ENCODE data around the gene PRG2.
A peak's percentile ranks its signal among the peaks of the same experiment; 100 is the strongest.

The PRG2 gene, protein sequence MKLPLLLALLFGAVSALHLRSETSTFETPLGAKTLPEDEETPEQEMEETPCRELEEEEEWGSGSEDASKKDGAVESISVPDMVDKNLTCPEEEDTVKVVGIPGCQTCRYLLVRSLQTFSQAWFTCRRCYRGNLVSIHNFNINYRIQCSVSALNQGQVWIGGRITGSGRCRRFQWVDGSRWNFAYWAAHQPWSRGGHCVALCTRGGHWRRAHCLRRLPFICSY

DNA sequence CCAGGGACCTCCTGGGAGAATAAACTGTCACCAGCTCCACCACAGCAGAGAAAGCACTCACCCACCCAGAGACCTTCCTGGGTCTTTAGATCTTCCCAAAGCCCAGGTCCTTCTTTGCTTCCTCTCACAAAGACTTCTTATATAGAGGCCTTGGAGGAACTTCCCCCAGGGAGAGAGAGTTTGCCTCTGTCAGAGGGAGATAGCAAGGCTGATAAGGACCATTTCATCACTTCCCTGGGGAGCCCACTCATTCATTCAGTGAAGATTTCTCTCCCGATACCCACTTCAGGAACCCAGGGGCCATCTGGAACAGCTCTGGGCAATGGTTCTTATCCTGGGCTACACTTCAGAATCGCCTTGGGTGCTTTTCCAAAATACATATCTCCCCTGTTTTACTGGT, at the start of gene PRG2:
Gene PRG2, minus strand, starts transcription at position 116 of the 400 bp plus-strand sequence. CDS start 706 bp downstream, outside the sequence.
- DNase-seq (ENCODE audit: low spot score), result no peak

GRCh38 chr11:57439786-57440185, 49.3 kb upstream of the PRG2 start:
- no peak for DNase-seq (ENCODE audit: low spot score)

GRCh38 chr11:57438345-57439285, 48.2 kb upstream of the PRG2 start:
- DNase-seq (ENCODE audit: low spot score), result no peak

DNA sequence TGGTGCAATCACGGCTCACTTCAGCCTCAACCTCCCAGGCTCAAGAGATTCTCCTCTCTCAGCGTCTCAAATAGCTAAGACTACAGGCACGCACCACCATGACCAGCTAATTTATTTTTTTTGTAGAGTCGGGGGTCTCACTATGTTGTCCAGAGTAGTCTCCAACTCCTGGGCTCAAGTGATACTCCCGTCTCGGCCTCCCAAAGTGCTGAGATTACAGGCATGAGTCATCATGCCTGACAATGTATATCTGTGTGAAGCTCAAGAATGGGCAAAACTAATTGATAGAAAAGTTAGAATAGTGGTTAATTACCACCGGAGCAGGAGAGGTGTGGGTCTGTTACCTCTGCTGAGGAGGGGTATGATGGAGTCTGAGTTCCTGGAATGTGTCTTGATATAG, 45.6 kb upstream of the PRG2 start:
- no peak for DNase-seq (ENCODE audit: low spot score)

- DNase-seq (ENCODE audit: low spot score), result no peak
These were observed 44.4 kb upstream of the PRG2 start for GRCh38 chr11:57434640-57435546.

DNA sequence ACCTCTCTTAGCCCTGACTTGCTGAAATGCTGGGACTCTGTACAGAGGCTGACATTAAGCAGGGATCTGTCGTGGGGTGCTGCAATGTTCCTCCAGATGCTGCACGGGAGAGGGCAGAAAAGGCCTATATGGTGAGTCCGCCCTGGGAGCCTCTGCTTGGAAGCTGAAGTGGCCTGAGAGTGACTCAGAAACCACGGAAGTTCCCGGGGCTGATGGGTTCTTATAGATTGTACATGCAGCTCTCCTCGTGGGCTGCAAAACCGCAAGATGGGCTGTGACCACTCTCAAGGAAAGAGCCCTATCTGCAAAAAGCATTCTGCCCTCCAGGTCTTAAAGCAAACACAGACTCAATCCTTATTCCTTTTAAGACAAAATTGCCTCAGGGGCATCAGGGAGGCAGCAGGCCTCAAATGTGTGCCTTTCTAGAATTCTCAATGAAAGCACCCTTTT, 42.3 kb upstream of the PRG2 start:
- DNase-seq (ENCODE audit: low spot score), result no peak

DNA sequence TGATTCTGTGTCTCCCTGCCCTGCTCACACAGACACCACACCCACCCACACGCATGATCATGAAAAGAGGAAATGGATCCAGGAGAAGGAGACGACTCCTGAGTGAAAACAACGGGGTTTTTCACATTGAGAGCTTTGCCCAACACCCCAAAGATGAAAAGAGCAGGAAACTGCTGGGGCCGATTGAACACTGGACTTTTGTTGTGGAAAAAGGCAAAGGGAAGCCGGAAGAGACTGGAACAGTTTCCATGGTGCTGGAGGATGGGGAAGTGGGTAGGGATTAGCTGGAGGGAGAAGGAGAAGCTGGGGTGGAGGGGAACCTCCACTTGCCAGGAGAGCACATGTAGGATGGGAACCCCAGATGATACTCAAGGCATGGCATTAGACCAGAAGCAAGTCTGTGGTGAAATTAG, 41.7 kb upstream of the PRG2 start:
- DNase-seq (ENCODE audit: low spot score), result no peak

DNA sequence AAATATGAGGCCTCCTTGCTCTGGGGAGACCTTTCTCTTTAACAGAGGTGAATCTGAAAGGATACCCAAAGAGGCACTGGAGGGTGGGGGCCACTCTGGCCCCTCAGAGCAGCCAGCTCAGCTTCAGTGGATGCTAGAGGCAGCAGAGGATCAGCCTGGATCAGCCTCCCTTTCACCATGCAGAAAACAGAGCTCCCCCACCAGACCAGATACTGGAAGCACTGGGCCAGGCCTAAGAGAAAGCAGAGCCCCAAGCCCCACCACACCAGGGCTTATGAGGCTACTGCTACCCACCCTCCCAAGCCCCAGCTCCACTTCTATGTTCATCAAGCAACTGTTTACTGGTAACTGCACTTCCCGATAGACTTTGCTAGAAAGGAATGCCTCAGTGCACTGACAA, 40.5 kb upstream of the PRG2 start:
- DNase-seq (ENCODE audit: low spot score), result no peak

DNA sequence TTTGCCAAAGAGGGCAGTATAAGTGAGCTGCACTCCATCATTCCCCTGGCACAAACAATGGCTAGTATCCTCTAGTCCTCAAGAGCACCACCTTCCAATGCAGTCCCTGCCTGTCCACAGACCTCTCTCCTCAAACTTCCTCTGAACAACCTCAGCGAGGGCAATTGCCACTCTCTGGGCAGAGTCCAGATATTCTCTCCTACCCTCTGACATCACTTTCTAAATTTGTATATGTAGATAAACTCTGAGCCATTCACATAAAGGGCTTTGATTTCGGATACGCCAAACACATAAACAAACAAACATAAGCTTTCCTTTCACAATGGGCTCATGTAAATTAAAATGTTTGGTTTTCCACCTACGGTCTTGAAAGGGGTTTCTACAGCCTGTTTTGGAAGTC, 39.5 kb upstream of the PRG2 start:
- no peak for DNase-seq (ENCODE audit: low spot score)

DNA sequence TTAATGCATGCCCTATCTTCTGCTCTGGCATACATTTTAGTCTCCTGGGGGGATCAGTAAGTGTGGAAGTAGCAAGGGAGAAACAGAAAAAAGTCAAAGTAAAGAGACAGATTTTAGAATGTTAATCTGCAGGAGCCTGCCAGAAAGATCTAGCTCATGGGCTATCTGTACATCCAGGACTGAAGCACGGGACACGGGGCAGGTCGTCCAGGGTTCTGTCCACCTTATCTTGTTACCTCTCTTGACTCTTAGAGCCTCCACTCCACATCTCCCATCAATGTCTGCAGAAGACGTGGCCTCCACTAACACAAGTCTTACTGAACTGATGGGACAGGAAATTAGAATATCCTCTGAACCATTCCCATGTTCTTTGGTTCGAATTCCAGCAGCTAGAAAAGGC, 38.2 kb upstream of the PRG2 start:
- DNase-seq (ENCODE audit: low spot score), result no peak

GRCh38 chr11:57427727-57428082, 37.3 kb upstream of the PRG2 start:
- DNase-seq (ENCODE audit: low spot score), result no peak

- peak; percentile 55 for DNase-seq (ENCODE audit: low spot score)
These were observed 36.7 kb upstream of the PRG2 start, which contains the start of gene SLC43A3 for GRCh38 chr11:57426929-57427726. Gene SLC43A3 (minus strand): TSS chr11:57427121. CDS start chr11:57426172, 949 bp downstream.

- no peak for DNase-seq (ENCODE audit: low spot score)
These were observed 36.0 kb upstream of the PRG2 start for GRCh38 chr11:57426439-57426928.

DNA sequence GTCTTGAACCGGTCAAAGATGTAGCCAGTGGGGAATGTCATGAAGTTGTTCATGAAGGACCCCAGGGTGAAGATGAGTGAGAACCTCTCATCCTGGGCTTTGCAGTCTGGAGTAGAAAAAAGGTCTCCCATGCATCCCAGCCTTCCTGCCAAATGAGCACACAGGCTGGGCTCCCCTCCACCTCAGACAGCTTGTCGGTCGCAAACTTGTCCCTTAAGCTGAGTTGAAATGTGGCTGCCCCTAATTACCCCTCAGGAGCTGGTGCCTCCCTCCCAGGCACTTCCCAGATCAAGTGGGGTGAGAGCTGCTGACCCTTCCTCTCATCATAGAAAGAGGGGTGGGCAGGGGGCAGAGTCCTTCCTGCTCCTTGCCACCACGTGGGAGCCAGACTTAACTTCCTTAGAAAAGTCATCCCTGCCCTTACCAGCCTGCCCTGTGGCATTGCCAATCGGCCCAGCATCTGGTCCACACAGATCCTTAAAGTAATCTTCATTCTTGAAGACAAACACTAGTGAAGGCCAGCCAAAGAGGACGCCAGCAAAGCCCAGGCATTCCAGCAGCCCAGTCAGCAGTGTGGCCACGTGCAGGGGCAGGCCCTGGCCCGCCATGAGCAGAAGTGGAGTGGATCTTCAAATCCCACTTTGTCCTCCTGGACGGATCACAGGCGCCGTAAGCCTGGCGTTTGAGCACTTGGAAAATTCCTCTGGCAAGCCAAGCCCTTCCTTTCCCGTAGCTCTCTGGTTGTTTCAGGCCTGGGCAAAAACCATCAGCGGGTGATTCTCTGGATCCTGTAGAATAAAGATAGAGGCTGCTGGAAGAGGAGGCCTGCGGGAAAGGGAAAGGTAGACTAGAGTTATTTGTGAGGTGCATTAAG, 35.4 kb upstream of the PRG2 start:
- no peak for DNase-seq (ENCODE audit: low spot score)

DNA sequence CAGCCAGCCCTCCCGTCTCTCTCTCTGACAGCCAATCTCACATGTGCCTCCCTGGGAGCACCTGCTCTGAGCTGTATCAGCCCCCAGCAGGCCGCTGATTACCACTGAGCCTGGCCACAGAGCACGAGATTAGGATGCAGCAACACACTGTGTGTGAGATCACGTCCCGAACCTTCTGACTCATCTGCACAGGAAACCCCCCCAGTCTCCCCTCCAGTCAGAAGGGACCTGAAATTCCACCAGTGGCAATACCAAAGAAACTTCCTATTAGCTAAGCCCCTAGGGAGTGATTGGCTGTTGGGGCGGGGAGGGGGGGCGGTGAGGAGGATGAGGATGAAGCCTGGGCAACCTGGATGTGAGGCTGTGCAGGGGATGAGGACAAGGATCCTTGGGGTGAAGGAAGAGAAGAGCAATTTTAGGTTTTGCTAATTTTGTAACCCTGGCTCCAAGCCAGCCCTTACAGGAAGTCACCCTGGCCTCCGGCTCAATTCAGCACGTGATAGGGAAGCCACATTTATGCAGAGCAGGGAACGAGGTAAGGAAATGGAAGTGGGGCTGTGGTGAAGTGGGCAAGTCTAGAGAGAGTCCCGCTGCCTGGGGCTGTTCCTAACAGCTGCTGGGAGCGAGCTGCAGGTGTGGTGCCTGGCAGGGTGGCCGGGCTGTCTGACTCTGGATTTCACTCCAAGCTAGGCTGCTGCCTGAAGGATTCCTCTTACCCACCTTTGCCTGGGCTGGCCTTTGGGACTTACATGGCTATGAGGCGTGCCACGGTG, 34.5 kb upstream of the PRG2 start:
- DNase-seq (ENCODE audit: low spot score), result peak; percentile 86

DNA sequence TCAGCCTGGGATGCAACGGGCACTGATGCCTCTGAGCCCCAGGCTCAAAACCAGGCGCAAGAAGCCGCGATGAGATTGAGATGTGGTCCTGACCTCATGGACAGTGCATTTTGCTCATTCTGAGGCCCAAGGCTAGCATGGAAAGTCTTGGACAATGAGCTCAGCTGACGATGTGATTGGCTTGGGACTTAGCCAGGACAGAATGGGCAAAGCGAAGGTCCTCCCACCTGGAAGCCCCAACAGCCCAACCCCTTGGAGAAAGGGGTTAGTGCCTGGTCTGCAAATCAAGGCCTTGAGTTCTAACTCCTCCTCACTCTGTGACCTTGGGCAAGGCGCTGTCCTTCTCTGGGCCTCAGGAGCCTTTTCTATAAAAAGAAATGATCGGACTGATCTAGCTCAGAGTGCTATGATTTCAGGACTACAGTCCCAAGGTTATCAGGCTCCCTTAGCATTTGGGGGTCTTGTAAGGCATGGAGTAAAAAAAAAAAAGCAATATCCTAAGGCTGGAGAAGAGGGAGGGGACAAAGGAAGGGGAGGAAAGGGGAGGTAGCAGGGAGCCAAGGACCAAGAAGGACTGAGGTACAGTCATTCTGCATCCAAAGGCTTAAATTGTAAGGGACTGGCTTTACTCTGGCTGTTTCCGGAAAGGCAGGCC, 33.8 kb upstream of the PRG2 start:
- DNase-seq (ENCODE audit: low spot score), result no peak

- no peak for DNase-seq (ENCODE audit: low spot score)
These were observed 32.2 kb upstream of the PRG2 start for GRCh38 chr11:57422669-57423068.

DNA sequence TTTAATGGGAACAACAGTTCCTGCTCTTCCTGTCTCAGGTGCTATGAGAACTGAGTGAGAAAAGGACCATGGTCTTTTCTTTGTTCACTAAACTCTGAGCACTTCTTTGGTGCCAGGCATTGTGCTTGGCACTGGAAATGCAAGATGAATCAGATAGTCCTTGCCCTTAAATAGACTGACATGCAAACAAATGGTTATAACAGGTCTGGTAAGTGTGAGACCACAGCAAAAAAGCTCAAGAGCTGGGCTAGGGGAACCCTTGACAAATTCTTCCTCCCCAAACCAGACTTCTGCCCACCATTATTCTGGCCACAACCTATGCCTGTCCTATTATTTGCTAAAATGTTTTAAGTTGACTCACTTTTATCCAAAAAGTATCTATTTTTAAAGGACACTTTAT, 31.4 kb upstream of the PRG2 start:
- no peak for DNase-seq (ENCODE audit: low spot score)

GRCh38 chr11:57421066-57421465, 30.6 kb upstream of the PRG2 start:
- DNase-seq (ENCODE audit: low spot score), result no peak
